Retinal pigment epithelial cell (primary cell): Measurements from ENCODE around the gene RP2.
A peak's percentile ranks its signal among the peaks of the same experiment; 100 is the strongest.

Source experiments
- DNase-seq: peaks from one replicate; pipeline ENCODE4 v3.0.0-alpha.2; 2010; ENCODE audit warnings: low read depth
- H3K4me3 ChIP-seq: 2 replicates; pipeline ENCODE4 v1.5.1; 2011; ENCODE audit warnings: mild to moderate bottlenecking, low read length, control low read depth, moderate library complexity
- CTCF ChIP-seq: conservative IDR thresholded peaks from 2 replicates; pipeline ENCODE4 v1.5.1; 2011; ENCODE audit warnings: low read depth, low read length, control low read depth, inconsistent platforms

Gene RP2

GRCh38 chrX:46836701-46837557, at the start of gene RP2:
Gene RP2, plus strand, starts transcription at chrX:46837043. Its CDS starts 58 bp downstream, at chrX:46837101.
- DNase-seq = peak; percentile 77

GRCh38 chrX:46788902-46789301, 47.9 kb upstream of the RP2 start:
- no peak overlapping the region for H3K4me3 ChIP-seq
- TF ChIP-seq CTCF = no peak
- no peak for DNase-seq

More at GRCh38 chrX:46836701-46837557, at the start of gene RP2:
- H3K4me3 ChIP-seq = peak within 1 kb of the TSS; percentile 58
- TF ChIP-seq CTCF = no peak

GRCh38 chrX:46791927-46792809, 44.7 kb upstream of the RP2 start:
- no peak for TF ChIP-seq CTCF
- no peak for DNase-seq
- no peak overlapping the region for H3K4me3 ChIP-seq

GRCh38 chrX:46792810-46793188, 44.0 kb upstream of the RP2 start:
- H3K4me3 ChIP-seq = no peak overlapping the region
- no peak for TF ChIP-seq CTCF
- DNase-seq = no peak

GRCh38 chrX:46793386-46794143, 43.3 kb upstream of the RP2 start:
- no peak for TF ChIP-seq CTCF
- no peak for DNase-seq

GRCh38 chrX:46796574-46797191, 40.2 kb upstream of the RP2 start:
- H3K4me3 ChIP-seq = no peak overlapping the region
- TF ChIP-seq CTCF = peak; percentile 74
- no peak for DNase-seq

More at GRCh38 chrX:46793386-46794143, 43.3 kb upstream of the RP2 start:
- H3K4me3 ChIP-seq = no peak overlapping the region
